Mucosa of descending colon (tissue), 3 donors: ENCODE data around the gene ANLN. TPM values are rescaled to one million over a fixed set of nuclear protein-coding genes. Genes with fewer than 3 reads are reported as not detected.

Experiments
- ATAC-seq: fragments of 200-7000 bp; cut with Tn5 transposase; one replicate; pipeline ENCODE4 v1.9.1; 2020; ENCODE audit warnings: mild to moderate bottlenecking, moderate library complexity
- DNase-seq, 3 donors: peaks; one replicate each; pipeline ENCODE4 v3.0.0-alpha.2; 2020
- H3K36me3 ChIP-seq: fragments of 200-600 bp; one replicate; pipeline ENCODE4 v1.8.0; 2021; ENCODE audit warnings: low read depth, mild to moderate bottlenecking
- H3K4me1 ChIP-seq: fragments of 200-600 bp; one replicate; pipeline ENCODE4 v1.8.0; 2021; ENCODE audit warnings: low read depth, mild to moderate bottlenecking
- H3K4me3 ChIP-seq: fragments of 200-600 bp; one replicate; pipeline ENCODE4 v1.8.0; 2021; ENCODE audit warnings: mild to moderate bottlenecking
- H3K9me3 ChIP-seq: fragments of 200-600 bp; one replicate; pipeline ENCODE4 v1.8.0; 2021; ENCODE audit warnings: mild to moderate bottlenecking
- intact Hi-C, 2 donors: fragments of 100-400 bp; cut with DNase I in 1 of 2; cut with micrococcal nuclease in 1 of 2; formaldehyde crosslinking; loops; one replicate each; pipeline versions ENCODE4 v1.11.0 to v1.11.1; 2022; cut with DNase I, micrococcal nuclease
- total RNA-seq, 3 donors: library from RNA; stranded (reverse); fragmentation: NEBNext Ultra II Directional in 2 of 3; extraction: Animal tissue kit (Norgen Biotek cat#: 25700) in 2 of 3; gene quantifications; one replicate each; pipeline versions ENCODE4 v1.2.1 to v1.2.4, GENCODE V29; 2021 to 2023
- TF ChIP-seq, protein P1 (sequence below): fragments of 200-600 bp; IDR thresholded peaks from one replicate; pipeline ENCODE4 v1.8.0; 2022; ENCODE audit warnings: antibody characterized with exemption, mild to moderate bottlenecking
- donor health status: DM: no; HTN: no; CAD: no; lungs with moderate emphysema.
- donor health status: DM: no; HTN: no; CAD: no.
- donor health status: DM: no; HTN: yes; CAD: no.

The ANLN gene
- total RNA-seq, 3 donors from 2014 or later: 3.8 to 23.7 (median 6.4) TPM

- intact Hi-C loops: no loop called here
- no peak overlapping the region for H3K4me3 ChIP-seq
- H3K36me3 ChIP-seq: no peaks in the 10 kb centered on the region
- ATAC-seq (no peak), DNase-seq (no peak)
- no peaks in the 10 kb centered on the region for H3K9me3 ChIP-seq
- TF ChIP-seq, protein P1, sequence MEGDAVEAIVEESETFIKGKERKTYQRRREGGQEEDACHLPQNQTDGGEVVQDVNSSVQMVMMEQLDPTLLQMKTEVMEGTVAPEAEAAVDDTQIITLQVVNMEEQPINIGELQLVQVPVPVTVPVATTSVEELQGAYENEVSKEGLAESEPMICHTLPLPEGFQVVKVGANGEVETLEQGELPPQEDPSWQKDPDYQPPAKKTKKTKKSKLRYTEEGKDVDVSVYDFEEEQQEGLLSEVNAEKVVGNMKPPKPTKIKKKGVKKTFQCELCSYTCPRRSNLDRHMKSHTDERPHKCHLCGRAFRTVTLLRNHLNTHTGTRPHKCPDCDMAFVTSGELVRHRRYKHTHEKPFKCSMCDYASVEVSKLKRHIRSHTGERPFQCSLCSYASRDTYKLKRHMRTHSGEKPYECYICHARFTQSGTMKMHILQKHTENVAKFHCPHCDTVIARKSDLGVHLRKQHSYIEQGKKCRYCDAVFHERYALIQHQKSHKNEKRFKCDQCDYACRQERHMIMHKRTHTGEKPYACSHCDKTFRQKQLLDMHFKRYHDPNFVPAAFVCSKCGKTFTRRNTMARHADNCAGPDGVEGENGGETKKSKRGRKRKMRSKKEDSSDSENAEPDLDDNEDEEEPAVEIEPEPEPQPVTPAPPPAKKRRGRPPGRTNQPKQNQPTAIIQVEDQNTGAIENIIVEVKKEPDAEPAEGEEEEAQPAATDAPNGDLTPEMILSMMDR: no peak
- H3K4me1 ChIP-seq: no peaks in the 10 kb centered on the region
These were observed 64.1 kb downstream of the ANLN start for GRCh38 chr7:36453769-36454168.

DNA sequence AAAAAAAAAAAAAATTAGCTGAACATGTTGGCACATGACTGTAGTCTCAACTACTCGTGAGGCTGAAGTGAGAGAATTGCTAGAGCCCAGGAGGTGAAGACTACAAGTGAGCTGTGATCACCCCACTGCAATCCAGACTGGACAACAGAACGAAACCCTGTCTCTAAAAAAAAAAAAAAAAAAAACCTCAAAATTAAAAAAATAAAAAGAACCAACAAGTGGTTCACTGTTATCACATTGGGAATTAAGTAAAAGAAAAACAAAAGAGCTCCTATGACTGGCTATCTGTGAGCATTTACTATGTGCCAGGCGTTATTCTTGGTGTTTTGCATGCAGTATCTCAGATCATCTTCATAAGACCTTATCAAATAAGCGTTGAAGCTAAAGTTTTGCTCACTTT is 66.0 kb downstream of the ANLN start:
- H3K4me3 ChIP-seq: no peak overlapping the region
- ATAC-seq (no peak), DNase-seq (no peak)
- no peaks in the 10 kb centered on the region for H3K4me1 ChIP-seq
- H3K9me3 ChIP-seq: no peaks in the 10 kb centered on the region
- H3K36me3 ChIP-seq: no peaks in the 10 kb centered on the region
- intact Hi-C loops: no loop called here
- TF ChIP-seq, protein P1: no peak

GRCh38 chr7:36456138-36456537 is 66.5 kb downstream of the ANLN start:
- no peaks in the 10 kb centered on the region for H3K4me1 ChIP-seq
- TF ChIP-seq, protein P1: no peak
- no peaks in the 10 kb centered on the region for H3K9me3 ChIP-seq
- no peaks in the 10 kb centered on the region for H3K36me3 ChIP-seq
- intact Hi-C loops: no loop called here
- ATAC-seq (no peak), DNase-seq (no peak)
- no peak overlapping the region for H3K4me3 ChIP-seq

- Histone ChIP-seq H3K36me3 (no peaks in the 10 kb centered on the region), H3K4me3 (no peak overlapping the region), H3K9me3 (no peaks in the 10 kb centered on the region), H3K4me1 (no peaks in the 10 kb centered on the region)
- intact Hi-C loops: no loop called here
- no peak for ATAC-seq
- TF ChIP-seq, protein P1: no peak
- DNase-seq: no peak
These were observed 66.9 kb downstream of the ANLN start for GRCh38 chr7:36456548-36456947.

GRCh38 chr7:36459236-36459960 is 69.7 kb downstream of the ANLN start:
- Histone ChIP-seq H3K4me1 (no peaks in the 10 kb centered on the region), H3K36me3 (no peaks in the 10 kb centered on the region), H3K9me3 (no peaks in the 10 kb centered on the region), H3K4me3 (no peak overlapping the region)
- no peak for ATAC-seq
- DNase-seq: no peak
- intact Hi-C loops: no loop called here
- TF ChIP-seq, protein P1: no peak
